HepG2 (cell line): ENCODE measurements around the gene BCAR3. TPM values are rescaled to one million over a fixed set of nuclear protein-coding genes. Genes with fewer than 3 reads are reported as not detected.

Source experiments
- CENPT ChIP-seq: sonication (generic); formaldehyde crosslinking; IDR thresholded peaks from 2 replicates; pipeline ENCODE4 v1.8.0; 2022; ENCODE audit warnings: low read depth, mild to moderate bottlenecking, moderate library complexity, missing genetic modification reagents
- DNMT3B ChIP-seq: conservative IDR thresholded peaks from 2 replicates; pipeline ENCODE4 v1.6.1; 2016; ENCODE audit warnings: missing biosample characterization, control low read depth
- ELF1 ChIP-seq: sonication (generic); formaldehyde crosslinking; IDR thresholded peaks from 2 replicates; pipeline ENCODE4 v1.4.0; 2020; ENCODE audit warnings: missing genetic modification reagents
- FOSL2 ChIP-seq: sonication (generic); formaldehyde crosslinking; IDR thresholded peaks from 2 replicates; pipeline ENCODE4 v1.4.0; 2020; ENCODE audit warnings: missing genetic modification reagents
- GTF3A ChIP-seq: sonication (generic); formaldehyde crosslinking; conservative IDR thresholded peaks from 2 replicates; pipeline ENCODE4 v1.4.0; 2020; ENCODE audit warnings: mild to moderate bottlenecking, missing genetic modification reagents
- KLF6 ChIP-seq: IDR thresholded peaks from 2 replicates; pipeline ENCODE4 v1.8.0; 2016; ENCODE audit warnings: missing biosample characterization, missing genetic modification reagents
- TCF12 ChIP-seq, 2 experiments: fragments of 450-650 bp in 1 of 2; sonication (generic) in 1 of 2; formaldehyde crosslinking in 1 of 2; IDR thresholded peaks; 2 replicates each; pipeline versions ENCODE4 v1.6.1 to v1.8.0; 2017 to 2022; ENCODE audit warnings: antibody characterized with exemption in 1 of 2, mild to moderate bottlenecking in 1 of 2, missing genetic modification reagents in 1 of 2, moderate library complexity in 1 of 2
- ZFP90 ChIP-seq: sonication (generic); formaldehyde crosslinking; IDR thresholded peaks from 2 replicates; pipeline ENCODE4 v1.8.0; 2022; ENCODE audit warnings: missing genetic modification reagents, mild to moderate bottlenecking, inconsistent platforms, borderline replicate concordance
- ZNF232 ChIP-seq: sonication (generic); formaldehyde crosslinking; IDR thresholded peaks from 2 replicates; pipeline ENCODE4 v1.4.0; 2020; ENCODE audit warnings: missing genetic modification reagents, borderline replicate concordance
- ZNF841 ChIP-seq: sonication (generic); formaldehyde crosslinking; IDR thresholded peaks from 2 replicates; pipeline ENCODE4 v1.8.1; 2023; ENCODE audit warnings: missing genetic modification reagents, borderline replicate concordance
- polyA plus RNA-seq, 8 experiments: library from polyadenylated mRNA; depleted of rRNA in 3 of 8; stranded (reverse) in 7 of 8; unstranded in 1 of 8; fragments of >200 nt; fragmentation: Illumina TruSeq in 4 of 8; extraction: Trizol in 4 of 8; gene quantifications; 2 replicates each; pipeline versions ENCODE4 v1.2.1 to v1.2.3, GENCODE V29; 2011 to 2016; ENCODE audit warnings: low read depth in 4 of 8, missing spikeins in 1 of 8, mixed read lengths in 1 of 8; ENCODE audit not compliant: insufficient read depth in 1 of 8
- total RNA-seq, 5 experiments: library from RNA; depleted of rRNA; stranded (reverse); fragments of >200 nt; fragmentation: Illumina TruSeq; extraction: Trizol; gene quantifications; 2 replicates each; pipeline ENCODE4 v1.2.3, GENCODE V29; 2016; ENCODE audit warnings: low read depth in 1 of 5
- TF ChIP-seq, protein P1 (sequence below), 2 experiments: sonication (generic) in 1 of 2; formaldehyde crosslinking in 1 of 2; IDR thresholded peaks; 2 replicates each; pipeline versions ENCODE4 v1.6.1 to v1.9.0; 2014 to 2022; ENCODE audit warnings: antibody characterized with exemption in 1 of 2, borderline replicate concordance in 1 of 2, inconsistent platforms in 1 of 2, low read depth in 1 of 2, missing genetic modification reagents in 1 of 2
- TF ChIP-seq, protein P2 (sequence below): sonication (generic); formaldehyde crosslinking; IDR thresholded peaks from 2 replicates; pipeline ENCODE4 v1.5.1; 2020; ENCODE audit warnings: mild to moderate bottlenecking, moderate library complexity, missing genetic modification reagents
- TF ChIP-seq, protein P3 (sequence below): sonication (generic); formaldehyde crosslinking; IDR thresholded peaks from 2 replicates; pipeline ENCODE4 v1.8.1; 2023; ENCODE audit warnings: missing genetic modification reagents, mild to moderate bottlenecking, borderline replicate concordance
- TF ChIP-seq, protein P4 (sequence below): IDR thresholded peaks from 2 replicates; pipeline ENCODE4 v1.6.1; 2016; ENCODE audit warnings: low read depth, borderline replicate concordance
- TF ChIP-seq, protein P5 (sequence below): sonication (generic); formaldehyde crosslinking; conservative IDR thresholded peaks from 2 replicates; pipeline ENCODE4 v1.8.0; 2022; ENCODE audit warnings: mild to moderate bottlenecking, moderate library complexity, missing genetic modification reagents
- TF ChIP-seq, protein P6 (sequence below): sonication (generic); formaldehyde crosslinking; IDR thresholded peaks from 2 replicates; pipeline ENCODE4 v1.5.1; 2020; ENCODE audit warnings: missing genetic modification reagents, mild to moderate bottlenecking, borderline replicate concordance

The BCAR3 gene
- total and polyA plus RNA-seq, 2 of the 13 experiments (the other 11 are each of a cell fraction or from before 2014, with no cell fraction given): 3.6 to 4.8 TPM

DNA sequence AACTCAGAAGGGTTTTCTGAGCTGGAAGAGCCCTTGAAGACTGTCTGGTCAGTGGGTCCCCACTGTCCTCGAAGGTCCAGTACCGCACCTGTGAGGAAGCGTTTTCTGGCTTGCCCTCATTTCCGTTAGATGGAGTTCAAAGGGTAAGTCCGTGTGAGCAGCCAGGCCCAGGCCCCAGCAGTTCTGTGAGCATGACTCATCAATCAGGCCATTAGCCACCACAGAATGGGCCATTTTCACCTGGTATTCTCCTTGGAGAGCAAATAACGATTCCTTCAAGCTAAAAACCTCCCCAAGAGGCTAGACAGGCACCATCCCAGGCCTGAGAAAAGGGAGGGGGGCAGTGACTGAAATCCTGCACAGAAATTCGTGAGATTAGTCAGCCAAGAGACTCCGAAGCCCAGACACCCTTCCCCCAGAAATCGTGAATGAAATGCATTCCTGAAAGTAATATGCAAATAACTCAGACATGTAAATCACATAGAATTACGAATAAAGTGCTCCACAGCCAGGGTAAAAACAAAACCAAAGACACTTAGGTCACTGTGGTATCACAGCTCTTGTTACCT is 66.0 kb downstream of the BCAR3 start (continued):
- TF ChIP-seq, protein P1, sequence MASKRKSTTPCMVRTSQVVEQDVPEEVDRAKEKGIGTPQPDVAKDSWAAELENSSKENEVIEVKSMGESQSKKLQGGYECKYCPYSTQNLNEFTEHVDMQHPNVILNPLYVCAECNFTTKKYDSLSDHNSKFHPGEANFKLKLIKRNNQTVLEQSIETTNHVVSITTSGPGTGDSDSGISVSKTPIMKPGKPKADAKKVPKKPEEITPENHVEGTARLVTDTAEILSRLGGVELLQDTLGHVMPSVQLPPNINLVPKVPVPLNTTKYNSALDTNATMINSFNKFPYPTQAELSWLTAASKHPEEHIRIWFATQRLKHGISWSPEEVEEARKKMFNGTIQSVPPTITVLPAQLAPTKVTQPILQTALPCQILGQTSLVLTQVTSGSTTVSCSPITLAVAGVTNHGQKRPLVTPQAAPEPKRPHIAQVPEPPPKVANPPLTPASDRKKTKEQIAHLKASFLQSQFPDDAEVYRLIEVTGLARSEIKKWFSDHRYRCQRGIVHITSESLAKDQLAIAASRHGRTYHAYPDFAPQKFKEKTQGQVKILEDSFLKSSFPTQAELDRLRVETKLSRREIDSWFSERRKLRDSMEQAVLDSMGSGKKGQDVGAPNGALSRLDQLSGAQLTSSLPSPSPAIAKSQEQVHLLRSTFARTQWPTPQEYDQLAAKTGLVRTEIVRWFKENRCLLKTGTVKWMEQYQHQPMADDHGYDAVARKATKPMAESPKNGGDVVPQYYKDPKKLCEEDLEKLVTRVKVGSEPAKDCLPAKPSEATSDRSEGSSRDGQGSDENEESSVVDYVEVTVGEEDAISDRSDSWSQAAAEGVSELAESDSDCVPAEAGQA (IDR thresholded peaks at IDR 0.05; ENCODE audit: low read depth): no peak
- TF ChIP-seq, protein P1 (CRISPR knock-in tag; IDR thresholded peaks at IDR 0.05; ENCODE audit: borderline replicate concordance): no peak
- TF ChIP-seq DNMT3B (CRISPR knock-in tag): no peak
- TF ChIP-seq, protein P2, sequence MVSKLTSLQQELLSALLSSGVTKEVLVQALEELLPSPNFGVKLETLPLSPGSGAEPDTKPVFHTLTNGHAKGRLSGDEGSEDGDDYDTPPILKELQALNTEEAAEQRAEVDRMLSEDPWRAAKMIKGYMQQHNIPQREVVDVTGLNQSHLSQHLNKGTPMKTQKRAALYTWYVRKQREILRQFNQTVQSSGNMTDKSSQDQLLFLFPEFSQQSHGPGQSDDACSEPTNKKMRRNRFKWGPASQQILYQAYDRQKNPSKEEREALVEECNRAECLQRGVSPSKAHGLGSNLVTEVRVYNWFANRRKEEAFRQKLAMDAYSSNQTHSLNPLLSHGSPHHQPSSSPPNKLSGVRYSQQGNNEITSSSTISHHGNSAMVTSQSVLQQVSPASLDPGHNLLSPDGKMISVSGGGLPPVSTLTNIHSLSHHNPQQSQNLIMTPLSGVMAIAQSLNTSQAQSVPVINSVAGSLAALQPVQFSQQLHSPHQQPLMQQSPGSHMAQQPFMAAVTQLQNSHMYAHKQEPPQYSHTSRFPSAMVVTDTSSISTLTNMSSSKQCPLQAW (CRISPR knock-in tag): peak; percentile 56; the same call in 1 of the 2 replicates
- TF ChIP-seq ZNF841 (CRISPR knock-in tag): no peak
- TF ChIP-seq CENPT (CRISPR knock-in tag): no peak
- no peak for TF ChIP-seq ZNF232 (CRISPR knock-in tag)
- TF ChIP-seq ZFP90 (CRISPR knock-in tag): no peak; the same call in 1 of the 2 replicates
- TF ChIP-seq, protein P3, sequence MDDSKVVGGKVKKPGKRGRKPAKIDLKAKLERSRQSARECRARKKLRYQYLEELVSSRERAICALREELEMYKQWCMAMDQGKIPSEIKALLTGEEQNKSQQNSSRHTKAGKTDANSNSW (CRISPR knock-in tag): no peak
- TF ChIP-seq ELF1: 0 out of 2 replicates have a peak, but pooled peaks have one; percentile 25
- no peak for TF ChIP-seq TCF12 (IDR thresholded peaks at IDR 0.05)
- no peak for TF ChIP-seq TCF12 (CRISPR knock-in tag; IDR thresholded peaks at IDR 0.05)
- TF ChIP-seq KLF6: no peak
- no peak for TF ChIP-seq GTF3A
- TF ChIP-seq, protein P4, sequence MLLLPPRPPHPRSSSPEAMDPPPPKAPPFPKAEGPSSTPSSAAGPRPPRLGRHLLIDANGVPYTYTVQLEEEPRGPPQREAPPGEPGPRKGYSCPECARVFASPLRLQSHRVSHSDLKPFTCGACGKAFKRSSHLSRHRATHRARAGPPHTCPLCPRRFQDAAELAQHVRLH: peak; percentile 89
- peak; percentile 96 for TF ChIP-seq FOSL2 (CRISPR knock-in tag)
- TF ChIP-seq, protein P5, sequence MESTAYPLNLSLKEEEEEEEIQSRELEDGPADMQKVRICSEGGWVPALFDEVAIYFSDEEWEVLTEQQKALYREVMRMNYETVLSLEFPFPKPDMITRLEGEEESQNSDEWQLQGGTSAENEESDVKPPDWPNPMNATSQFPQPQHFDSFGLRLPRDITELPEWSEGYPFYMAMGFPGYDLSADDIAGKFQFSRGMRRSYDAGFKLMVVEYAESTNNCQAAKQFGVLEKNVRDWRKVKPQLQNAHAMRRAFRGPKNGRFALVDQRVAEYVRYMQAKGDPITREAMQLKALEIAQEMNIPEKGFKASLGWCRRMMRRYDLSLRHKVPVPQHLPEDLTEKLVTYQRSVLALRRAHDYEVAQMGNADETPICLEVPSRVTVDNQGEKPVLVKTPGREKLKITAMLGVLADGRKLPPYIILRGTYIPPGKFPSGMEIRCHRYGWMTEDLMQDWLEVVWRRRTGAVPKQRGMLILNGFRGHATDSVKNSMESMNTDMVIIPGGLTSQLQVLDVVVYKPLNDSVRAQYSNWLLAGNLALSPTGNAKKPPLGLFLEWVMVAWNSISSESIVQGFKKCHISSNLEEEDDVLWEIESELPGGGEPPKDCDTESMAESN (CRISPR knock-in tag): no peak
- TF ChIP-seq, protein P6, sequence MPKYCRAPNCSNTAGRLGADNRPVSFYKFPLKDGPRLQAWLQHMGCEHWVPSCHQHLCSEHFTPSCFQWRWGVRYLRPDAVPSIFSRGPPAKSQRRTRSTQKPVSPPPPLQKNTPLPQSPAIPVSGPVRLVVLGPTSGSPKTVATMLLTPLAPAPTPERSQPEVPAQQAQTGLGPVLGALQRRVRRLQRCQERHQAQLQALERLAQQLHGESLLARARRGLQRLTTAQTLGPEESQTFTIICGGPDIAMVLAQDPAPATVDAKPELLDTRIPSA: no peak
